ENCODE measurements around the gene SNTG2. TPM values are rescaled to one million over a fixed set of nuclear protein-coding genes. Genes with fewer than 3 reads are reported as not detected.
"Not testable (repeated sequence)": the region's sequence is repeated elsewhere in the genome, so short reads cannot be mapped to it uniquely, and the experiment has no call there.

Gene SNTG2
- total and polyA plus RNA-seq, 7 experiments from 2014 or later = 0.26 to 4.9 (median 3.1) TPM; not detected in 2

GRCh38 chr2:1375794-1376193 is 425.1 kb downstream of the SNTG2 start:
- no peaks in the 10 kb centered on the region for H3K9me3 Mint-ChIP-seq
- Histone ChIP-seq H3K4me3 (ENCODE audit: low read length) (no peak overlapping the region), H3K27ac (ENCODE audit: low read depth, low read length) (no peak overlapping the region), H3K9me3 (ENCODE audit: control insufficient read depth in 2 of 3, low read length in 3 of 3) (no peaks in the 10 kb centered on the region), H3K27me3 (ENCODE audit: control insufficient read depth in 2 of 2, insufficient read depth in 2 of 2, low read length in 2 of 2) (no peaks in the 10 kb centered on the region), H3K36me3 (ENCODE audit: control insufficient read depth in 2 of 3, insufficient read depth in 3 of 3, low read length in 3 of 3) (no peaks in the 10 kb centered on the region), H3K4me1 (ENCODE audit: control insufficient read depth in 2 of 2, insufficient read depth in 2 of 2, low read length in 2 of 2) (no peaks in the 10 kb centered on the region)
- H3K4me1 Mint-ChIP-seq = no peaks in the 10 kb centered on the region
- ATAC-seq = no peak
- intact Hi-C loops (cut with micrococcal nuclease) = no loop called here
- no peaks in the 10 kb centered on the region for H3K36me3 Mint-ChIP-seq
- H3K27me3 Mint-ChIP-seq = peaks cover 0 to 4% (median 0%) of the 10 kb centered on the region in 5 donors
- ChIA-PET CTCF (no interaction called here), POLR2A (no interaction called here)
- no peak overlapping the region for H3K4me3 Mint-ChIP-seq
- no peak overlapping the region for H3K27ac Mint-ChIP-seq
- DNase-seq = no peak

GRCh38 chr2:1377473-1377872 is 426.8 kb downstream of the SNTG2 start:
- H3K9me3 ChIP-seq (ENCODE audit: control insufficient read depth in 2 of 3, low read length in 3 of 3) = no peaks in the 10 kb centered on the region

GRCh38 chr2:1378456-1379150 is 428.0 kb downstream of the SNTG2 start:
- no peaks in the 10 kb centered on the region for H3K27me3 ChIP-seq (ENCODE audit: control insufficient read depth in 2 of 2, insufficient read depth in 2 of 2, low read length in 2 of 2)
- ChIA-PET POLR2A (no interaction called here), CTCF (no interaction called here)
- no peak overlapping the region for H3K27ac ChIP-seq (ENCODE audit: low read depth, low read length)
- no peak overlapping the region for H3K27ac Mint-ChIP-seq
- H3K27me3 Mint-ChIP-seq = no peaks in the 10 kb centered on the region
- no peaks in the 10 kb centered on the region for H3K36me3 ChIP-seq (ENCODE audit: control insufficient read depth in 2 of 3, insufficient read depth in 3 of 3, low read length in 3 of 3)
- no peaks in the 10 kb centered on the region for H3K36me3 Mint-ChIP-seq
- no peak for ATAC-seq
- H3K9me3 Mint-ChIP-seq = peaks cover 0 to 8% (median 2%) of the 10 kb centered on the region in 11 donors
- no peak overlapping the region for H3K4me3 Mint-ChIP-seq
- H3K4me1 Mint-ChIP-seq = no peaks in the 10 kb centered on the region
- H3K9me3 ChIP-seq (ENCODE audit: control insufficient read depth in 2 of 3, low read length in 3 of 3) = no peaks in the 10 kb centered on the region
- H3K4me1 ChIP-seq (ENCODE audit: control insufficient read depth in 2 of 2, insufficient read depth in 2 of 2, low read length in 2 of 2) = no peaks in the 10 kb centered on the region
- no peak for DNase-seq
- intact Hi-C loops (cut with micrococcal nuclease) = no loop called here
- H3K4me3 ChIP-seq (ENCODE audit: low read length) = no peak overlapping the region

More at GRCh38 chr2:1377473-1377872, 426.8 kb downstream of the SNTG2 start:
- no peak for DNase-seq
- H3K27ac Mint-ChIP-seq = no peak overlapping the region
- Histone ChIP-seq H3K4me1 (ENCODE audit: control insufficient read depth in 2 of 2, insufficient read depth in 2 of 2, low read length in 2 of 2) (no peaks in the 10 kb centered on the region), H3K36me3 (ENCODE audit: control insufficient read depth in 2 of 3, insufficient read depth in 3 of 3, low read length in 3 of 3) (no peaks in the 10 kb centered on the region), H3K27me3 (ENCODE audit: control insufficient read depth in 2 of 2, insufficient read depth in 2 of 2, low read length in 2 of 2) (no peaks in the 10 kb centered on the region), H3K27ac (ENCODE audit: low read depth, low read length) (no peak overlapping the region), H3K4me3 (ENCODE audit: low read length) (no peak overlapping the region)
- no peaks in the 10 kb centered on the region for H3K4me1 Mint-ChIP-seq
- intact Hi-C loops (cut with micrococcal nuclease) = no loop called here
- CTCF ChIA-PET = no interaction called here
- H3K36me3 Mint-ChIP-seq = no peaks in the 10 kb centered on the region
- no peaks in the 10 kb centered on the region for H3K27me3 Mint-ChIP-seq
- peaks cover 0 to 4% (median 0%) of the 10 kb centered on the region in 11 donors for H3K9me3 Mint-ChIP-seq
- no peak overlapping the region for H3K4me3 Mint-ChIP-seq
- POLR2A ChIA-PET = no interaction called here
- ATAC-seq = no peak

- no peaks in the 10 kb centered on the region for H3K4me1 ChIP-seq (ENCODE audit: control insufficient read depth in 2 of 2, insufficient read depth in 2 of 2, low read length in 2 of 2)
- H3K27ac Mint-ChIP-seq = no peak overlapping the region
- no peak overlapping the region for H3K27ac ChIP-seq (ENCODE audit: low read depth, low read length)
- intact Hi-C loops (cut with micrococcal nuclease) = no loop called here
- ChIA-PET CTCF (no interaction called here), POLR2A (no interaction called here)
- no peaks in the 10 kb centered on the region for H3K27me3 ChIP-seq (ENCODE audit: control insufficient read depth in 2 of 2, insufficient read depth in 2 of 2, low read length in 2 of 2)
- no peaks in the 10 kb centered on the region for H3K36me3 ChIP-seq (ENCODE audit: control insufficient read depth in 2 of 3, insufficient read depth in 3 of 3, low read length in 3 of 3)
- no peak overlapping the region for H3K4me3 ChIP-seq (ENCODE audit: low read length)
- H3K4me1 Mint-ChIP-seq = no peaks in the 10 kb centered on the region
- H3K27me3 Mint-ChIP-seq = no peaks in the 10 kb centered on the region
- no peaks in the 10 kb centered on the region for H3K36me3 Mint-ChIP-seq
- no peaks in the 10 kb centered on the region for H3K9me3 ChIP-seq (ENCODE audit: control insufficient read depth in 2 of 3, low read length in 3 of 3)
- DNase-seq (no peak), ATAC-seq (no peak)
- H3K9me3 Mint-ChIP-seq = peaks cover 0 to 12% (median 4%) of the 10 kb centered on the region in 11 donors
- no peak overlapping the region for H3K4me3 Mint-ChIP-seq
Observed at GRCh38 chr2:1381644-1382043, 431.0 kb downstream of the SNTG2 start.

- Mint-ChIP-seq H3K27ac (peak overlapping the region in 4 of 9 donors; percentile 21 to 72 (median 44)), H3K4me3 (peak overlapping the region in 3 of 10 donors; percentile 21 to 32 (median 23)), H3K9me3 (peaks cover 5 to 39% (median 8%) of the 10 kb centered on the region in 11 donors), H3K4me1 (peaks cover 0 to 32% (median 22%) of the 10 kb centered on the region in 7 donors)
- H3K4me3 ChIP-seq (ENCODE audit: low read length); H3K27ac ChIP-seq (ENCODE audit: low read depth, low read length); POLR2A ChIA-PET; H3K36me3 Mint-ChIP-seq; ATAC-seq; H3K27me3 Mint-ChIP-seq; intact Hi-C loops (cut with micrococcal nuclease); H3K36me3 ChIP-seq (ENCODE audit: control insufficient read depth in 2 of 3, insufficient read depth in 3 of 3, low read length in 3 of 3); H3K27me3 ChIP-seq (ENCODE audit: control insufficient read depth in 2 of 2, insufficient read depth in 2 of 2, low read length in 2 of 2); CTCF ChIA-PET; H3K9me3 ChIP-seq (ENCODE audit: control insufficient read depth in 2 of 3, low read length in 3 of 3); H3K4me1 ChIP-seq (ENCODE audit: control insufficient read depth in 2 of 2, insufficient read depth in 2 of 2, low read length in 2 of 2): not testable (repeated sequence)
- peak in 3 of 9 donors; percentile 5 to 8 (median 7) for DNase-seq
Observed at GRCh38 chr2:1387954-1388725, 437.5 kb downstream of the SNTG2 start.

- not testable (repeated sequence) for H3K4me3 Mint-ChIP-seq; H3K4me1 ChIP-seq (ENCODE audit: control insufficient read depth in 2 of 2, insufficient read depth in 2 of 2, low read length in 2 of 2)
Observed at GRCh38 chr2:1390118-1390517, 439.5 kb downstream of the SNTG2 start.

More at GRCh38 chr2:1390118-1390517, 439.5 kb downstream of the SNTG2 start:
- H3K36me3 Mint-ChIP-seq; H3K9me3 ChIP-seq (ENCODE audit: control insufficient read depth in 2 of 3, low read length in 3 of 3); CTCF ChIA-PET; POLR2A ChIA-PET; H3K4me3 ChIP-seq (ENCODE audit: low read length); DNase-seq; H3K27me3 Mint-ChIP-seq; intact Hi-C loops (cut with micrococcal nuclease); H3K27ac Mint-ChIP-seq; ATAC-seq; H3K27ac ChIP-seq (ENCODE audit: low read depth, low read length); H3K27me3 ChIP-seq (ENCODE audit: control insufficient read depth in 2 of 2, insufficient read depth in 2 of 2, low read length in 2 of 2); H3K36me3 ChIP-seq (ENCODE audit: control insufficient read depth in 2 of 3, insufficient read depth in 3 of 3, low read length in 3 of 3): not testable (repeated sequence)
- Mint-ChIP-seq H3K9me3 (peaks cover 3 to 39% (median 8%) of the 10 kb centered on the region in 11 donors), H3K4me1 (peaks cover 0 to 32% (median 22%) of the 10 kb centered on the region in 7 donors)

Data from naive thymus-derived CD4-positive, alpha-beta T cell (primary cell).